HepG2 (cell line): Measurements from ENCODE around the gene SFXN1.

Source experiments
- AFF4 ChIP-seq: sonication (generic); formaldehyde crosslinking; IDR thresholded peaks from 2 replicates; pipeline ENCODE4 v1.4.0; 2020; ENCODE audit warnings: missing genetic modification reagents
- ATF7-NPFF ChIP-seq: sonication (generic); formaldehyde crosslinking; IDR thresholded peaks from 2 replicates; pipeline ENCODE4 v1.8.1; 2023; ENCODE audit warnings: mild to moderate bottlenecking, low read depth, missing genetic modification reagents, moderate library complexity
- KDM6A ChIP-seq: IDR thresholded peaks from 2 replicates; pipeline ENCODE4 v1.6.1; 2016; ENCODE audit warnings: low read depth
- KIAA2018 ChIP-seq: sonication (generic); formaldehyde crosslinking; IDR thresholded peaks from 2 replicates; pipeline ENCODE4 v1.5.0; 2020; ENCODE audit warnings: mild to moderate bottlenecking, missing genetic modification reagents, borderline replicate concordance
- KLF13 ChIP-seq: sonication (generic); formaldehyde crosslinking; IDR thresholded peaks from 2 replicates; pipeline ENCODE4 v1.4.0; 2020; ENCODE audit warnings: mild to moderate bottlenecking, missing genetic modification reagents
- ZBTB33 ChIP-seq: sonication (generic); formaldehyde crosslinking; IDR thresholded peaks from 2 replicates; pipeline ENCODE4 v1.4.0; 2020; ENCODE audit warnings: missing genetic modification reagents

GRCh38 chr5:175534070-175534932, 55.9 kb downstream of the SFXN1 start:
- TF ChIP-seq KIAA2018 (no peak), ZBTB33 (peak; percentile 16; the same call in 1 of the 2 replicates), ATF7-NPFF (CRISPR knock-in tag) (no peak), KDM6A (CRISPR knock-in tag) (no peak), AFF4 (CRISPR knock-in tag) (no peak), KLF13 (no peak)
